Measurements from ENCODE around the gene SLC41A1. TPM values are rescaled to one million over a fixed set of nuclear protein-coding genes. Genes with fewer than 3 reads are reported as not detected.
"Not testable (repeated sequence)": the region's sequence is repeated elsewhere in the genome, so short reads cannot be mapped to it uniquely, and the experiment has no call there.

The SLC41A1 gene
- total RNA-seq (100 to 1,000 TPM in 1 of 2 donors, 10 to 100 TPM in 1; 28.2 to 131 TPM), polyA plus RNA-seq (ENCODE audit: insufficient read length in 2 of 2) (10 to 100 TPM; 59.5 to 76.7 TPM)
- long read RNA-seq, donor 1, full-length matches to known transcripts, result 9 of 31 reads
- long read RNA-seq, donor 1, partial matches to known transcripts, result 22 of 31 reads
- long read RNA-seq, donor 1, other reads (novel, unspliced or antisense), result 0 of 31 reads
- long read RNA-seq, donor 2, full-length matches to known transcripts, result 1 of 1 reads
- long read RNA-seq, donor 2, partial matches to known transcripts, result 0 of 1 reads
- long read RNA-seq, donor 2, other reads (novel, unspliced or antisense), result 0 of 1 reads
- long read RNA-seq, donor 3, full-length matches to known transcripts, result 6 of 6 reads
- long read RNA-seq, donor 3, partial matches to known transcripts, result 0 of 6 reads
- long read RNA-seq, donor 3, other reads (novel, unspliced or antisense), result 0 of 6 reads
- long read RNA-seq, donor 4, result 0 reads

GRCh38 chr1:205812878-205813754 is at the start of gene SLC41A1:
TSS of gene SLC41A1 (minus strand) at chr1:205813198. CDS start at chr1:205810441, 2,757 bp downstream.
- peaks cover 18% of the 10 kb centered on the region for H3K36me3 ChIP-seq (ENCODE audit: control insufficient read depth, insufficient read depth, low read length)

GRCh38 chr1:205861540-205861939 is 48.5 kb upstream of the SLC41A1 start:
- DNase-seq (ENCODE audit: low read depth in 4 of 6, low spot score in 6 of 6), result no peak
- peaks cover 3% of the 10 kb centered on the region for H3K9me3 ChIP-seq (ENCODE audit: control insufficient read depth, insufficient read depth, low read length)
- no CpG with 5 or more reads among the region's 2 CpGs for WGBS (ENCODE audit: insufficient coverage)
- H3K27me3 ChIP-seq (ENCODE audit: control insufficient read depth, insufficient read depth, low read length), result no peaks in the 10 kb centered on the region
- no peaks in the 10 kb centered on the region for H3K36me3 ChIP-seq (ENCODE audit: control insufficient read depth, insufficient read depth, low read length)
- H3K4me3 ChIP-seq (ENCODE audit: low read depth, low read length), result no peak overlapping the region
- no peak overlapping the region for H3K27ac ChIP-seq (ENCODE audit: low read depth, low read length)
- peaks cover 3% of the 10 kb centered on the region for H3K4me1 ChIP-seq (ENCODE audit: control insufficient read depth, insufficient read depth, low read length)

More at GRCh38 chr1:205812878-205813754, at the start of gene SLC41A1:
- Histone ChIP-seq H3K27me3 (ENCODE audit: control insufficient read depth, insufficient read depth, low read length) (no peaks in the 10 kb centered on the region), H3K4me1 (ENCODE audit: control insufficient read depth, insufficient read depth, low read length) (peaks cover 48% of the 10 kb centered on the region), H3K9me3 (ENCODE audit: control insufficient read depth, insufficient read depth, low read length) (no peaks in the 10 kb centered on the region), H3K4me3 (ENCODE audit: low read depth, low read length) (peak within 1 kb of the TSS; percentile 86), H3K27ac (ENCODE audit: low read depth, low read length) (peak within 1 kb of the TSS; percentile 92)
- peak; percentile 83 to 98 (median 92) for DNase-seq (ENCODE audit: low read depth in 4 of 6, low spot score in 6 of 6)
- WGBS (ENCODE audit: insufficient coverage), result under 1% methylated on average over 80 of the region's 83 CpGs

- Histone ChIP-seq H3K9me3 (ENCODE audit: control insufficient read depth, insufficient read depth, low read length) (peaks cover 3% of the 10 kb centered on the region), H3K27me3 (ENCODE audit: control insufficient read depth, insufficient read depth, low read length) (no peaks in the 10 kb centered on the region), H3K4me1 (ENCODE audit: control insufficient read depth, insufficient read depth, low read length) (peaks cover 3% of the 10 kb centered on the region), H3K4me3 (ENCODE audit: low read depth, low read length) (no peak overlapping the region), H3K36me3 (ENCODE audit: control insufficient read depth, insufficient read depth, low read length) (no peaks in the 10 kb centered on the region), H3K27ac (ENCODE audit: low read depth, low read length) (no peak overlapping the region)
- 68% methylated on average over 3 of the region's 6 CpGs for WGBS (ENCODE audit: insufficient coverage)
- DNase-seq (ENCODE audit: low read depth in 4 of 6, low spot score in 6 of 6), result no peak
Measured at GRCh38 chr1:205858141-205858961, 45.4 kb upstream of the SLC41A1 start.

GRCh38 chr1:205857501-205857900 is 44.5 kb upstream of the SLC41A1 start:
- H3K4me1 ChIP-seq (ENCODE audit: control insufficient read depth, insufficient read depth, low read length); H3K27me3 ChIP-seq (ENCODE audit: control insufficient read depth, insufficient read depth, low read length); H3K4me3 ChIP-seq (ENCODE audit: low read depth, low read length); H3K36me3 ChIP-seq (ENCODE audit: control insufficient read depth, insufficient read depth, low read length); DNase-seq (ENCODE audit: low read depth in 4 of 6, low spot score in 6 of 6); H3K27ac ChIP-seq (ENCODE audit: low read depth, low read length); H3K9me3 ChIP-seq (ENCODE audit: control insufficient read depth, insufficient read depth, low read length): not testable (repeated sequence)
- WGBS (ENCODE audit: insufficient coverage), result 88% methylated on average over 2 of the region's 2 CpGs

- Histone ChIP-seq H3K9me3 (ENCODE audit: control insufficient read depth, insufficient read depth, low read length) (peaks cover 2% of the 10 kb centered on the region), H3K4me1 (ENCODE audit: control insufficient read depth, insufficient read depth, low read length) (peaks cover 3% of the 10 kb centered on the region)
Measured at GRCh38 chr1:205856433-205856832, 43.4 kb upstream of the SLC41A1 start.

GRCh38 chr1:205852969-205853368 is 40.0 kb upstream of the SLC41A1 start:
- H3K27ac ChIP-seq (ENCODE audit: low read depth, low read length), result no peak overlapping the region
- DNase-seq (ENCODE audit: low read depth in 4 of 6, low spot score in 6 of 6), result no peak
- H3K36me3 ChIP-seq (ENCODE audit: control insufficient read depth, insufficient read depth, low read length), result no peaks in the 10 kb centered on the region
- H3K9me3 ChIP-seq (ENCODE audit: control insufficient read depth, insufficient read depth, low read length), result no peaks in the 10 kb centered on the region
- peaks cover 6% of the 10 kb centered on the region for H3K4me1 ChIP-seq (ENCODE audit: control insufficient read depth, insufficient read depth, low read length)
- no peaks in the 10 kb centered on the region for H3K27me3 ChIP-seq (ENCODE audit: control insufficient read depth, insufficient read depth, low read length)
- no peak overlapping the region for H3K4me3 ChIP-seq (ENCODE audit: low read depth, low read length)

More at GRCh38 chr1:205856433-205856832, 43.4 kb upstream of the SLC41A1 start:
- Histone ChIP-seq H3K27me3 (ENCODE audit: control insufficient read depth, insufficient read depth, low read length) (no peaks in the 10 kb centered on the region), H3K4me3 (ENCODE audit: low read depth, low read length) (no peak overlapping the region), H3K36me3 (ENCODE audit: control insufficient read depth, insufficient read depth, low read length) (no peaks in the 10 kb centered on the region), H3K27ac (ENCODE audit: low read depth, low read length) (no peak overlapping the region)
- no peak for DNase-seq (ENCODE audit: low read depth in 4 of 6, low spot score in 6 of 6)

- Histone ChIP-seq H3K4me1 (ENCODE audit: control insufficient read depth, insufficient read depth, low read length) (peaks cover 4% of the 10 kb centered on the region), H3K36me3 (ENCODE audit: control insufficient read depth, insufficient read depth, low read length) (no peaks in the 10 kb centered on the region), H3K4me3 (ENCODE audit: low read depth, low read length) (no peak overlapping the region), H3K9me3 (ENCODE audit: control insufficient read depth, insufficient read depth, low read length) (no peaks in the 10 kb centered on the region), H3K27ac (ENCODE audit: low read depth, low read length) (no peak overlapping the region), H3K27me3 (ENCODE audit: control insufficient read depth, insufficient read depth, low read length) (no peaks in the 10 kb centered on the region)
- no CpG with 5 or more reads among the region's 4 CpGs for WGBS (ENCODE audit: insufficient coverage)
- DNase-seq (ENCODE audit: low read depth in 4 of 6, low spot score in 6 of 6), result no peak
Measured at GRCh38 chr1:205851993-205852392, 39.0 kb upstream of the SLC41A1 start.

GRCh38 chr1:205849619-205850355 is 36.8 kb upstream of the SLC41A1 start, which contains the start of gene PM20D1:
TSS of gene PM20D1 (minus strand) at chr1:205850132. CDS start at chr1:205850072, 60 bp downstream.
- Histone ChIP-seq H3K36me3 (ENCODE audit: control insufficient read depth, insufficient read depth, low read length) (no peaks in the 10 kb centered on the region), H3K9me3 (ENCODE audit: control insufficient read depth, insufficient read depth, low read length) (no peaks in the 10 kb centered on the region), H3K4me1 (ENCODE audit: control insufficient read depth, insufficient read depth, low read length) (peaks cover 4% of the 10 kb centered on the region), H3K27me3 (ENCODE audit: control insufficient read depth, insufficient read depth, low read length) (no peaks in the 10 kb centered on the region), H3K4me3 (ENCODE audit: low read depth, low read length) (peak within 1 kb of the TSS; percentile 31), H3K27ac (ENCODE audit: low read depth, low read length) (no peak within 1 kb of the TSS)
- 20% methylated on average over 37 of the region's 39 CpGs for WGBS (ENCODE audit: insufficient coverage)
- peak in 5 of 6 donors; percentile 36 to 98 (median 67) for DNase-seq (ENCODE audit: low read depth in 4 of 6, low spot score in 6 of 6)

Data from spinal cord (tissue), 10 donors.